ENCODE measurements around the gene TTN.

DNA sequence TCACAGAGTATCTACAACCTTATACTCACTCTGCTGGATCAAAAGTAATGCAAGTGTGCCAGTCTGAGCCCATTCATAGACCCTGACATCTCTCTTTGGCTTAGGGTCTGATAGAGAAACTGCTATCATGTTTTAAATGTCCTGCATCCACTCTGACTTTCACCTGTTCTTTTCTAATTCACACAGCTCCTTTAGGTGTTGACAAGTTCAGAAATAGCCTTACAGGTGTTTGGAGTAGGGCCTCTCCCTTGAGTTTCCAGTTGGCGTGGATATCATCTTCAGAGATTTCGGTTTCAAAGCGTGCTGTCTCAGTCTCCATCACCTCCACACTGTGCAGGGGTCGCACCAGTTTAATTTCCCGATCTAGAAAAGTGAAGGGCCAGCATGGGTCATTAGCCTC is 176.6 kb downstream of the TTN start:
- TF ChIP-seq, protein P1, sequence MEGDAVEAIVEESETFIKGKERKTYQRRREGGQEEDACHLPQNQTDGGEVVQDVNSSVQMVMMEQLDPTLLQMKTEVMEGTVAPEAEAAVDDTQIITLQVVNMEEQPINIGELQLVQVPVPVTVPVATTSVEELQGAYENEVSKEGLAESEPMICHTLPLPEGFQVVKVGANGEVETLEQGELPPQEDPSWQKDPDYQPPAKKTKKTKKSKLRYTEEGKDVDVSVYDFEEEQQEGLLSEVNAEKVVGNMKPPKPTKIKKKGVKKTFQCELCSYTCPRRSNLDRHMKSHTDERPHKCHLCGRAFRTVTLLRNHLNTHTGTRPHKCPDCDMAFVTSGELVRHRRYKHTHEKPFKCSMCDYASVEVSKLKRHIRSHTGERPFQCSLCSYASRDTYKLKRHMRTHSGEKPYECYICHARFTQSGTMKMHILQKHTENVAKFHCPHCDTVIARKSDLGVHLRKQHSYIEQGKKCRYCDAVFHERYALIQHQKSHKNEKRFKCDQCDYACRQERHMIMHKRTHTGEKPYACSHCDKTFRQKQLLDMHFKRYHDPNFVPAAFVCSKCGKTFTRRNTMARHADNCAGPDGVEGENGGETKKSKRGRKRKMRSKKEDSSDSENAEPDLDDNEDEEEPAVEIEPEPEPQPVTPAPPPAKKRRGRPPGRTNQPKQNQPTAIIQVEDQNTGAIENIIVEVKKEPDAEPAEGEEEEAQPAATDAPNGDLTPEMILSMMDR (IDR thresholded peaks at IDR 0.05) = no peak
- TF ChIP-seq POLR2AphosphoS5 (IDR thresholded peaks at IDR 0.05; ENCODE audit: insufficient read depth in 1 of 2, low read depth in 1 of 2) = no peak
- TF ChIP-seq POLR2A (IDR thresholded peaks at IDR 0.05) = no peak

All from vagina (tissue), 2 donors.